ENCODE data around the gene GTF2IRD1. TPM values are rescaled to one million over a fixed set of nuclear protein-coding genes. Genes with fewer than 3 reads are reported as not detected.

The GTF2IRD1 gene
- total RNA-seq, 4 donors from 2014 or later = 3.9 to 18.1 (median 11.0) TPM

DNA sequence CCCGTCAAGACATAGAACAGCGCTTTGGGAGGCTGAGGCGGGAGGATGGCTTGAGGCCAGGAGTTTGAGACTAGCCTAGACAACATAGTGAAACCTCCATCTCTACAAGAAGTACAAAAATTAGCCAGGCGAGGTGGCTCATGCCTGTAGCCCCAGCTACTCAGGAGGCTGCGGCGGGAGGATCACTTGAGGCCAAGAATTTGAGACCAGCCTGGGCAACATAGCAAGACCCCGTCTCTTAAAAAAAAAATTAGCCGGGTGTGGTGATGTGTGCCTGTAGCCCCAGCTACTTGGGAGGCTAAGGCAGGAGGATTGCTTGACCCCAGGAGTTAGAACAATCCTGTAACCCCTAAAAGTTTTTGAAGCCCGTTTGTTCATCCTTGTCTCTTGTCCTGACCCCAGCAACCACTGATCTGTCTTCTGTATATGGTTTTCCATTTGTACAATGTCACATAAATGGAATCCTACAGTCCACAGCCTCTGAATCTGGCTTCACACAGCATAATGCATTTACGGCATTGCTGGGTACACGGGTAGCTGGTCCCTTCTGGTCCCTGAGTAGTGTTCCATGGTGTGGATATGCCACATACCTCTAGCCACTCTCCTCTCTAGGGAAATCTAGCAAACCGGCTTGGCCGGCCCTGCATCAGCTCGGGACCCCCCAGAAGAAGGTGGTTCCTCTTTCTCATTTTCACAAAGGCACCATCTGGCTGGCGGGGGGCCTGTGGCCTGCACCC, 8.4 kb downstream of the GTF2IRD1 start:
- no peak for ATAC-seq (ENCODE audit: low FRiP score)
- no peak for TF ChIP-seq CTCF (IDR thresholded peaks at IDR 0.05)
- no peak for DNase-seq (ENCODE audit: low spot score)

- TF ChIP-seq CTCF (IDR thresholded peaks at IDR 0.05) = no peak
- ATAC-seq (ENCODE audit: low FRiP score) (peak; percentile 53), DNase-seq (ENCODE audit: low spot score) (no peak)
Observed at GRCh38 chr7:74462707-74463100, 9.0 kb downstream of the GTF2IRD1 start.

DNA sequence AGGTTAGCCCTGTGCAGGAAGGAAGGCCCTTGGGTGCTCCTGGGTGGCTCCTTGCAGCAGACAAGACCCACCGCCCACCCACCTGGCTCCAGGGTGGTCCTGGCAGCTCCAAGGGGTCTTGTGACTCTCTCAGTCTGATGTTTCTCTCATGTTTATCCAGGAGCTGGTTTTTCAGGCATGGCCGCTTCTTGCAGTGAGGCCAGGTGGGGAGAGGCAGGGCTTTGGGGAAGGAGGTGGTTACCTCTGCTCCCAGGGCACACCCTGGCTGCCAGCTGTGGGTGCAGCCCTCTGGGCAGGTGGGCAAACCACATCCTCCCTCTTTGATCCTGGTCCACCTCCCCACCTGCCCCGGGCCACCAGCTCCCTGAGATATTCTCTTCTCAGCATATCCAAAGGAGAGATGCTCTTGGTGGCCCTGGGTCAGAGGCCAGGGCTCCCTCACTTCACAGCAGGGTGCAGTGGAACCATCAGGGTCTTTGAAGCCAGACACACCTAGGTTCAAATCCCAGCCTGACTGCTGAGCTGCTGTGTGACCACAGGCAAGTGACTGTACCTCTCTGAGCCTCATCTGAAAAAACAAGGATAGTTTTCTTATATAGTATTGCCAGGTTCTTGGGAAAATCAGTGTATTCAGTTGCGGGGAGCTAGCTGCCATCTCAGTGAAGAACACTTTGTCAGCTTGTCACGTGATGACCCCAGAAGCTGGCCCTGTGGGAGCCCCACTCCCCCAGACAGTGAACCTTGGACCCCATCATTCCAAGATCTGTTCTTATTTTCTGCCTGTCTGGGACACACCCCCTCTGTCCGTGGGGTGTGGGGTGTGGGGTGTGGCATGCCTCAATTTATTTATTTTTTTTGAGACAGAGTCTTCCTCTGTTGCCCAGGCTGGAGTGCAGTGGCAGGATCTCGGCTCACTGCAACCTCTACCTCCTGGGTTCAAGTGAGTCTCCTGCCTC, 11.5 kb downstream of the GTF2IRD1 start:
- DNase-seq (ENCODE audit: low spot score) (no peak), ATAC-seq (ENCODE audit: low FRiP score) (no peak)
- TF ChIP-seq CTCF (IDR thresholded peaks at IDR 0.05) = no peak

DNA sequence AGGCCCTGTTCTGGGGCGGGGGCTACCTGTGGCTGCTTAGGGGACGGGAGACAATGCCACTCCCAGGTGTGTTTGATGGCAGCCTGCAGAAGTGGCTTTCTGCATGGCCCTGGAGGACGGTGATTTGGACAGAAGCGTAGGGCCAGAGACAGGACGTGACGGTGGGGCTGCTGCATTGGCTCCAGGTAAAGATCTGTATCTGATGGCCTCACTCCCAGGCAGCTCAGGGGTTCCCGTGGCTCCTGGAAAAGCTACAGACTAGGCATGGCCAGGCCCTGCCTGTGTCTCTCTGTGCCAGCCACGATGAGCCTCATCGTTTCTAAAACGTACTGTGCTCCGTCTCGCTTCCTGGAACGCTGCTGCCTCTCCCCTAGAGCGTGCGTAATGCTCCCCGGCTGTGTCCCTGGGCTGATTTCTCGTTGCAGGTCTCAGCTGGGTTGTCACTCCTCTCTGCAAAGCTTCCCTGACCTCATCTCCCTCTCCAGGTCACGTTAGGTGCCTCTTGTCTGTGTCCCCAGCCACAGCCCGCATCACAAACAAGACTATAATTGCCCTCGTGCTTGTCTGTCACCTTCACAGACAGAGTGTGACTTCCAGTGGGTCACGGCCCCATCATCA, 12.6 kb downstream of the GTF2IRD1 start:
- ATAC-seq (ENCODE audit: low FRiP score) (no peak), DNase-seq (ENCODE audit: low spot score) (no peak)
- no peak for TF ChIP-seq CTCF (IDR thresholded peaks at IDR 0.05)

- no peak for ATAC-seq (ENCODE audit: low FRiP score)
- no peak for TF ChIP-seq CTCF (IDR thresholded peaks at IDR 0.05)
- DNase-seq (ENCODE audit: low spot score) = no peak
Observed at GRCh38 chr7:74467876-74468275, 14.2 kb downstream of the GTF2IRD1 start.

DNA sequence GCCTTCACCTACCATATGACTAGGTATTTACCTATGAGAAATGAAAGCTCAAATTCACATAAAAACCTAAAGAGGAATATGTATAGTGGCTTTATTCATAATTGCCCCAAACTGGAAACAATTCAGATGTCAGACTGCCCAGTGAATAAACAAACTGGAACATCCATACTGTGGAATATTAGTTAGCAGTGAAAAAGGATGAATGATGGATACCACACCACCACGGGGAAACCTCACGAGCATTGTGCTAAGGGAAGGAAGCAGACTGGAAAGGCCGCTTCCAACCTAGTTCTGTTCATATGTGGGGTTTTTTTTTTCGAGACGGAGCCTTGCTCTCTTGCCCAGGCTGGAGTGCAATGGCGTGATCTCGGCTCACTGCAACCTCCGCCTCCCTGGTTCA, 16.8 kb downstream of the GTF2IRD1 start:
- TF ChIP-seq CTCF (IDR thresholded peaks at IDR 0.05) = no peak
- no peak for ATAC-seq (ENCODE audit: low FRiP score)
- no peak for DNase-seq (ENCODE audit: low spot score)
